ENCODE results near the gene NLN. TPM values are rescaled to one million over a fixed set of nuclear protein-coding genes. Genes with fewer than 3 reads are reported as not detected.

The NLN gene
- total and polyA plus RNA-seq, 9 of the 15 experiments (the other 6 are each of a cell fraction or from before 2014, with no cell fraction given) = 6.9 to 45.2 (median 28.8) TPM

DNA sequence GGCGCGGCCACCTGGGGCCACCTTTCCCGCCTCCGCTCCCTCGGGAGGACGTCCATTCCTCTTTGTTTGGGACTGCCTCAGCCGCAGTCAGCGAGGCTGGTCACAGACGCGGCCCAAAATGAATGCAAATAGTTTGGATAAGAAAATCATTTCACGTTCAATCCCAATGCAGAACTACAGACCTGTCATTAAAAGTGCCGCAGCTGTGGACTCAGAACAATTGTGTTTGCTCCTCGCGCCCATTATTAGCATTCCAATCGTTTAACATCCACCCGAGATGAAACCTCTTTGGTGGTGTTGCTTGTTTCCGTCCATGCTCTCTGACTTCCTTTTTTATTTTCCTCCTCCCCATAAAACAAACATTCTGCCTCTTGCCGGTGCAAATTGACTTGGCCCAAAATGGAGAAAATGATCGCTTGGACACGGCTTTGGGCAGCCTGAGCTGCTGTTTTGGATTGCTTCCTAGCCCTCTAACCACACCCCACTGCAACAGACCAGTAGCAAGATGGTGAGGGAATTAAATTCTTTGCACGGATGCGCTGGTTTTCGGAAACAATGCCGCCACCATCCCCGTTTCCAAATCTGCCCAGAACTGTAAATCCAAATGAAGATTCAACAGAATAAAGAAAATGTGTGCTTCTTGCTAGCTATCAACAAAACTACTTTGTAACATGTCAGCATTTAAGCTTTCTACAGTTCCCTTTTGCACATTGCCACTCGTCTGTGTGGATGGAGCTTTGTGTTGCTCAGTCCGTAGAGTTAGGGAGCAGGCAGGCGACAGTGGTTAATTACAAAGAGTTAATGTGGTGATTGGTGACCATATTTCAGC, 784 bp downstream of the NLN start (continued):
- no peak for TF ChIP-seq ZNF551 (CRISPR knock-in tag; IDR thresholded peaks at IDR 0.05)
- TF ChIP-seq TAF1 (IDR thresholded peaks at IDR 0.05; ENCODE audit: control insufficient read depth, extremely low read depth, insufficient read depth, low read length, severe bottlenecking) = peak; percentile 39
- no peak for TF ChIP-seq BMI1 (IDR thresholded peaks at IDR 0.05; ENCODE audit: low read length)
- no peak for TF ChIP-seq ETV1 (tag; conservative IDR thresholded peaks at IDR 0.05; ENCODE audit: low read depth)
- TF ChIP-seq TARDBP (IDR thresholded peaks at IDR 0.05) = no peak
- TF ChIP-seq TCFL5 (CRISPR knock-in tag; conservative IDR thresholded peaks at IDR 0.05) = no peak
- TF ChIP-seq RBM14 (IDR thresholded peaks at IDR 0.05; ENCODE audit: borderline replicate concordance, insufficient read depth, low read depth, low read length) = no peak
- TF ChIP-seq ARNT (IDR thresholded peaks at IDR 0.05) = no peak
- TF ChIP-seq, protein P1, sequence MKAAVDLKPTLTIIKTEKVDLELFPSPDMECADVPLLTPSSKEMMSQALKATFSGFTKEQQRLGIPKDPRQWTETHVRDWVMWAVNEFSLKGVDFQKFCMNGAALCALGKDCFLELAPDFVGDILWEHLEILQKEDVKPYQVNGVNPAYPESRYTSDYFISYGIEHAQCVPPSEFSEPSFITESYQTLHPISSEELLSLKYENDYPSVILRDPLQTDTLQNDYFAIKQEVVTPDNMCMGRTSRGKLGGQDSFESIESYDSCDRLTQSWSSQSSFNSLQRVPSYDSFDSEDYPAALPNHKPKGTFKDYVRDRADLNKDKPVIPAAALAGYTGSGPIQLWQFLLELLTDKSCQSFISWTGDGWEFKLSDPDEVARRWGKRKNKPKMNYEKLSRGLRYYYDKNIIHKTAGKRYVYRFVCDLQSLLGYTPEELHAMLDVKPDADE (conservative IDR thresholded peaks at IDR 0.05; ENCODE audit: control insufficient read depth, low read depth, low read length) = no peak
- no peak for TF ChIP-seq SMAD3 (CRISPR knock-in tag; conservative IDR thresholded peaks at IDR 0.05)
- TF ChIP-seq, protein P2, sequence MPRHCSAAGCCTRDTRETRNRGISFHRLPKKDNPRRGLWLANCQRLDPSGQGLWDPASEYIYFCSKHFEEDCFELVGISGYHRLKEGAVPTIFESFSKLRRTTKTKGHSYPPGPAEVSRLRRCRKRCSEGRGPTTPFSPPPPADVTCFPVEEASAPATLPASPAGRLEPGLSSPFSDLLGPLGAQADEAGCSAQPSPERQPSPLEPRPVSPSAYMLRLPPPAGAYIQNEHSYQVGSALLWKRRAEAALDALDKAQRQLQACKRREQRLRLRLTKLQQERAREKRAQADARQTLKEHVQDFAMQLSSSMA (CRISPR knock-in tag; IDR thresholded peaks at IDR 0.05) = no peak
- no peak for TF ChIP-seq CTBP1 (IDR thresholded peaks at IDR 0.05; ENCODE audit: borderline replicate concordance)
- TF ChIP-seq DPF2 (IDR thresholded peaks at IDR 0.05) = no peak
- TF ChIP-seq, protein P3, sequence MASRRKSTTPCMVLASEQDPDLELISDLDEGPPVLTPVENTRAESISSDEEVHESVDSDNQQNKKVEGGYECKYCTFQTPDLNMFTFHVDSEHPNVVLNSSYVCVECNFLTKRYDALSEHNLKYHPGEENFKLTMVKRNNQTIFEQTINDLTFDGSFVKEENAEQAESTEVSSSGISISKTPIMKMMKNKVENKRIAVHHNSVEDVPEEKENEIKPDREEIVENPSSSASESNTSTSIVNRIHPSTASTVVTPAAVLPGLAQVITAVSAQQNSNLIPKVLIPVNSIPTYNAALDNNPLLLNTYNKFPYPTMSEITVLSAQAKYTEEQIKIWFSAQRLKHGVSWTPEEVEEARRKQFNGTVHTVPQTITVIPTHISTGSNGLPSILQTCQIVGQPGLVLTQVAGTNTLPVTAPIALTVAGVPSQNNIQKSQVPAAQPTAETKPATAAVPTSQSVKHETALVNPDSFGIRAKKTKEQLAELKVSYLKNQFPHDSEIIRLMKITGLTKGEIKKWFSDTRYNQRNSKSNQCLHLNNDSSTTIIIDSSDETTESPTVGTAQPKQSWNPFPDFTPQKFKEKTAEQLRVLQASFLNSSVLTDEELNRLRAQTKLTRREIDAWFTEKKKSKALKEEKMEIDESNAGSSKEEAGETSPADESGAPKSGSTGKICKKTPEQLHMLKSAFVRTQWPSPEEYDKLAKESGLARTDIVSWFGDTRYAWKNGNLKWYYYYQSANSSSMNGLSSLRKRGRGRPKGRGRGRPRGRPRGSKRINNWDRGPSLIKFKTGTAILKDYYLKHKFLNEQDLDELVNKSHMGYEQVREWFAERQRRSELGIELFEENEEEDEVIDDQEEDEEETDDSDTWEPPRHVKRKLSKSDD (conservative IDR thresholded peaks at IDR 0.05; ENCODE audit: low read length) = no peak
- no peak for TF ChIP-seq SMAD1 (IDR thresholded peaks at IDR 0.05; ENCODE audit: low read depth, low read length, partially characterized antibody)
- no peak for TF ChIP-seq ETV6 (IDR thresholded peaks at IDR 0.05; ENCODE audit: borderline replicate concordance in 1 of 2, low read depth in 2 of 2, low read length in 1 of 2)
- no peak for TF ChIP-seq ETV6 (CRISPR knock-in tag; IDR thresholded peaks at IDR 0.05; ENCODE audit: borderline replicate concordance)
- TF ChIP-seq RAD21 (CRISPR knock-in tag; conservative IDR thresholded peaks at IDR 0.05 in 1 of 2, IDR thresholded peaks at IDR 0.05 in 1 of 2) = no peak
- no peak for TF ChIP-seq NFIX (CRISPR knock-in tag; IDR thresholded peaks at IDR 0.05; ENCODE audit: low read depth)
- peak; percentile 89 for TF ChIP-seq ZNF316 (IDR thresholded peaks at IDR 0.05)
- 0 out of 2 replicates have a peak, but pooled peaks have one; percentile 13 for TF ChIP-seq SMARCA5 (IDR thresholded peaks at IDR 0.05)
- TF ChIP-seq FOXK2 (conservative IDR thresholded peaks at IDR 0.05 in 1 of 2, IDR thresholded peaks at IDR 0.05 in 1 of 2; ENCODE audit: low read depth in 2 of 2) = no peak; a peak in 1 of 4 replicates
- TF ChIP-seq MYC (IDR thresholded peaks at IDR 0.05; ENCODE audit: low read depth, low read length) = no peak
- TF ChIP-seq MYC (CRISPR knock-in tag; IDR thresholded peaks at IDR 0.05; ENCODE audit: borderline replicate concordance, low read depth) = no peak
- TF ChIP-seq PCBP2 (IDR thresholded peaks at IDR 0.05; ENCODE audit: low read depth, low read length, poor library complexity, severe bottlenecking) = no peak
